K562 (cell line): ENCODE data around the gene KIAA1614. TPM values are rescaled to one million over a fixed set of nuclear protein-coding genes. Genes with fewer than 3 reads are reported as not detected.
A peak's percentile ranks its signal among the peaks of the same experiment; 100 is the strongest.

Experiments
- ATF3 ChIP-seq, 2 experiments: fragments of 450-650 bp in 1 of 2; sonication (generic) in 1 of 2; formaldehyde crosslinking in 1 of 2; IDR thresholded peaks in 1 of 2; conservative IDR thresholded peaks in 1 of 2; 2 replicates each; pipeline versions ENCODE4 v1.6.1 to v1.8.1; 2016 to 2023; ENCODE audit warnings: mild to moderate bottlenecking in 2 of 2, moderate library complexity in 2 of 2, inconsistent platforms in 1 of 2, missing genetic modification reagents in 1 of 2
- BHLHE40 ChIP-seq: IDR thresholded peaks from 2 replicates; pipeline ENCODE4 v1.6.1; 2011; ENCODE audit warnings: low read length, improper control_type of control experiment
- CREB1 ChIP-seq, 2 experiments: sonication (generic) in 1 of 2; formaldehyde crosslinking in 1 of 2; IDR thresholded peaks; 2 replicates each; pipeline versions ENCODE4 v1.6.1 to v1.8.0; 2012 to 2022; ENCODE audit warnings: inconsistent platforms in 1 of 2, mild to moderate bottlenecking in 1 of 2, missing genetic modification reagents in 1 of 2, moderate library complexity in 1 of 2
- ETS1 ChIP-seq: conservative IDR thresholded peaks from 2 replicates; pipeline ENCODE4 v1.6.1; 2011; ENCODE audit warnings: low read depth, mild to moderate bottlenecking, low read length; ENCODE audit not compliant: control insufficient read depth
- ETV5 ChIP-seq: sonication (generic); formaldehyde crosslinking; IDR thresholded peaks from 2 replicates; pipeline ENCODE4 v1.4.0; 2020; ENCODE audit warnings: low read depth, mild to moderate bottlenecking, missing genetic modification reagents
- FUS ChIP-seq: fragments of 200-400 bp; formaldehyde crosslinking; optimal IDR thresholded peaks from 2 replicates; pipeline ENCODE3; 2017; ENCODE audit warnings: low read depth, low read length
- HES1 ChIP-seq: fragments of 450-650 bp; IDR thresholded peaks from 2 replicates; pipeline ENCODE4 v1.6.1; 2016; ENCODE audit warnings: low read depth, mild to moderate bottlenecking, moderate library complexity
- MIER1 ChIP-seq: fragments of 450-650 bp; IDR thresholded peaks from 2 replicates; pipeline ENCODE4 v1.6.1; 2016; ENCODE audit warnings: antibody characterized with exemption, mild to moderate bottlenecking, low read depth
- POLR2AphosphoS5 ChIP-seq: IDR thresholded peaks from 2 replicates; pipeline ENCODE4 v1.6.1; 2011; ENCODE audit warnings: mild to moderate bottlenecking, low read depth, low read length, moderate library complexity; ENCODE audit not compliant: control insufficient read depth, insufficient read depth
- ZBTB11 ChIP-seq, 3 experiments: fragments of 200-800 bp in 1 of 3; fragments of 250-450 bp in 1 of 3; fragments of 450-650 bp in 1 of 3; sonication (Bioruptor Pico) in 1 of 3; sonication (Bioruptor generic) in 1 of 3; formaldehyde crosslinking in 1 of 3; IDR thresholded peaks; 2 replicates each; pipeline versions ENCODE4 v1.6.1 to v1.8.0; 2016 to 2022; ENCODE audit warnings: mild to moderate bottlenecking in 2 of 3, missing genetic modification characterization in 2 of 3, missing compliant biosample characterization in 1 of 3, moderate library complexity in 1 of 3
- polyA plus RNA-seq, 8 experiments: library from polyadenylated mRNA; depleted of rRNA in 4 of 8; stranded (reverse) in 5 of 8; unstranded in 3 of 8; fragments of >200 nt; fragmentation: Nextera tagmentation in 2 of 8; fragmentation: Illumina TruSeq in 1 of 8; extraction: Ambion mirVana in 2 of 8; extraction: Trizol in 1 of 8; gene quantifications; 2 replicates each; pipeline versions ENCODE4 v1.2.1 to v1.2.3, GENCODE V29; 2011 to 2014; ENCODE audit warnings: inconsistent platforms in 1 of 8, missing spikeins in 1 of 8
- total RNA-seq, 7 experiments: library from RNA; depleted of rRNA in 6 of 7; stranded (reverse); fragments of >200 nt in 6 of 7; fragmentation: Illumina TruSeq in 2 of 7; extraction: Trizol in 2 of 7; gene quantifications; 2 replicates each; pipeline versions ENCODE4 v1.2.1 to v1.2.3, GENCODE V29; 2011 to 2021; ENCODE audit warnings: low replicate concordance in 1 of 7

Gene KIAA1614
- total and polyA plus RNA-seq, 9 of the 15 experiments (the other 6 are each of a cell fraction or from before 2014, with no cell fraction given), result 0.01 to 1.1 (median 0.15) TPM; not detected in 1

GRCh38 chr1:180923021-180923841 lies 10.5 kb downstream of the KIAA1614 start (continued):
- no peak for TF ChIP-seq FUS
- TF ChIP-seq HES1, result no peak
- peak; percentile 70 for TF ChIP-seq ATF3 (IDR thresholded peaks at IDR 0.05)
- no peak for TF ChIP-seq ATF3 (CRISPR knock-in tag; conservative IDR thresholded peaks at IDR 0.05)
- no peak for TF ChIP-seq CREB1 (IDR thresholded peaks at IDR 0.05)
- TF ChIP-seq CREB1 (CRISPR knock-in tag; IDR thresholded peaks at IDR 0.05), result no peak
- TF ChIP-seq ZBTB11 (CRISPR knock-in tag; IDR thresholded peaks at IDR 0.05), result no peak
- 0 out of 2 replicates have a peak, but pooled peaks have one; percentile 45 for TF ChIP-seq ETV5 (CRISPR knock-in tag)
- no peak for TF ChIP-seq ETS1
- TF ChIP-seq MIER1, result no peak
- no peak for TF ChIP-seq POLR2AphosphoS5
- no peak for TF ChIP-seq BHLHE40
